RWPE2 (cell line): ENCODE measurements around the gene LARP4B.

Experiments used
- ATAC-seq: fragments of 200-7000 bp; cut with Tn5 transposase; 3 replicates; pipeline ENCODE4 v1.9.1; 2021; ENCODE audit warnings: low read depth
- DNase-seq: peaks from one replicate; pipeline ENCODE4 v3.0.0-alpha.2; 2020; ENCODE audit warnings: low spot score
- H3K27ac ChIP-seq: fragments of 450-650 bp; 2 replicates; pipeline ENCODE4 v1.5.1; 2017; ENCODE audit warnings: mild to moderate bottlenecking; ENCODE audit not compliant: poor library complexity, severe bottlenecking
- H3K27me3 ChIP-seq: fragments of 250-450 bp; sonication (Bioruptor Pico); 2 replicates; pipeline ENCODE4 v1.5.1; 2021; ENCODE audit warnings: mild to moderate bottlenecking, moderate library complexity; ENCODE audit not compliant: insufficient read depth, poor library complexity, severe bottlenecking
- H3K36me3 ChIP-seq: fragments of 250-450 bp; sonication (Bioruptor Pico); 2 replicates; pipeline ENCODE4 v1.5.1; 2020; ENCODE audit warnings: low read depth, mild to moderate bottlenecking, moderate library complexity
- H3K4me1 ChIP-seq: fragments of 250-450 bp; sonication (Bioruptor Pico); 2 replicates; pipeline ENCODE4 v1.5.1; 2021; ENCODE audit warnings: mild to moderate bottlenecking, moderate library complexity; ENCODE audit not compliant: insufficient read depth, poor library complexity, severe bottlenecking
- H3K4me3 ChIP-seq: fragments of 250-450 bp; sonication (Bioruptor Pico); 2 replicates; pipeline ENCODE4 v1.5.1; 2021; ENCODE audit warnings: mild to moderate bottlenecking, moderate library complexity; ENCODE audit not compliant: severe bottlenecking
- H3K9me3 ChIP-seq: fragments of 250-450 bp; sonication (Bioruptor Pico); 2 replicates; pipeline ENCODE4 v1.5.1; 2021; ENCODE audit warnings: mild to moderate bottlenecking, moderate library complexity; ENCODE audit not compliant: severe bottlenecking
- CTCF ChIP-seq: fragments of 450-650 bp; IDR thresholded peaks from one replicate; pipeline ENCODE4 v1.5.1; 2017; ENCODE audit warnings: mild to moderate bottlenecking, moderate library complexity; ENCODE audit not compliant: poor library complexity, severe bottlenecking

The LARP4B gene

GRCh38 chr10:964988-965417 is 33.5 kb upstream of the LARP4B start:
- no peak for TF ChIP-seq CTCF
- Histone ChIP-seq H3K27ac (no peak overlapping the region), H3K4me3 (no peak overlapping the region), H3K27me3 (no peaks in the 10 kb centered on the region), H3K9me3 (no peaks in the 10 kb centered on the region), H3K4me1 (no peaks in the 10 kb centered on the region), H3K36me3 (no peaks in the 10 kb centered on the region)
- ATAC-seq (no peak), DNase-seq (no peak)

GRCh38 chr10:964321-964987 is 32.9 kb upstream of the LARP4B start:
- ATAC-seq (no peak), DNase-seq (no peak)
- Histone ChIP-seq H3K27ac (no peak overlapping the region), H3K27me3 (no peaks in the 10 kb centered on the region), H3K9me3 (no peaks in the 10 kb centered on the region), H3K4me1 (no peaks in the 10 kb centered on the region), H3K36me3 (no peaks in the 10 kb centered on the region), H3K4me3 (no peak overlapping the region)
- TF ChIP-seq CTCF = no peak

GRCh38 chr10:963655-964054 is 32.1 kb upstream of the LARP4B start:
- DNase-seq (no peak), ATAC-seq (no peak)
- Histone ChIP-seq H3K27ac (no peak overlapping the region), H3K4me3 (no peak overlapping the region), H3K36me3 (no peaks in the 10 kb centered on the region), H3K27me3 (no peaks in the 10 kb centered on the region), H3K9me3 (no peaks in the 10 kb centered on the region), H3K4me1 (no peaks in the 10 kb centered on the region)
- TF ChIP-seq CTCF = no peak

- no peak overlapping the region for H3K27ac ChIP-seq
- H3K27me3 ChIP-seq = no peaks in the 10 kb centered on the region
- TF ChIP-seq CTCF = no peak
- DNase-seq (no peak), ATAC-seq (no peak)
- no peaks in the 10 kb centered on the region for H3K9me3 ChIP-seq
- H3K4me3 ChIP-seq = no peak overlapping the region
- no peaks in the 10 kb centered on the region for H3K4me1 ChIP-seq
- no peaks in the 10 kb centered on the region for H3K36me3 ChIP-seq
Measured at GRCh38 chr10:963186-963585, 31.7 kb upstream of the LARP4B start.

GRCh38 chr10:962342-962741 is 30.8 kb upstream of the LARP4B start:
- no peak for DNase-seq

More at GRCh38 chr10:962342-962741, 30.8 kb upstream of the LARP4B start:
- Histone ChIP-seq H3K36me3 (no peaks in the 10 kb centered on the region), H3K27ac (no peak overlapping the region), H3K4me1 (no peaks in the 10 kb centered on the region), H3K9me3 (no peaks in the 10 kb centered on the region), H3K4me3 (no peak overlapping the region), H3K27me3 (no peaks in the 10 kb centered on the region)
- no peak for TF ChIP-seq CTCF
- no peak for ATAC-seq
